ENCODE data around the gene GIPC2. TPM values are rescaled to one million over a fixed set of nuclear protein-coding genes. Genes with fewer than 3 reads are reported as not detected.
A peak's percentile ranks its signal among the peaks of the same experiment; 100 is the strongest.

The GIPC2 gene
- total RNA-seq, 1 donor from 2014 or later = 2.5 TPM

DNA sequence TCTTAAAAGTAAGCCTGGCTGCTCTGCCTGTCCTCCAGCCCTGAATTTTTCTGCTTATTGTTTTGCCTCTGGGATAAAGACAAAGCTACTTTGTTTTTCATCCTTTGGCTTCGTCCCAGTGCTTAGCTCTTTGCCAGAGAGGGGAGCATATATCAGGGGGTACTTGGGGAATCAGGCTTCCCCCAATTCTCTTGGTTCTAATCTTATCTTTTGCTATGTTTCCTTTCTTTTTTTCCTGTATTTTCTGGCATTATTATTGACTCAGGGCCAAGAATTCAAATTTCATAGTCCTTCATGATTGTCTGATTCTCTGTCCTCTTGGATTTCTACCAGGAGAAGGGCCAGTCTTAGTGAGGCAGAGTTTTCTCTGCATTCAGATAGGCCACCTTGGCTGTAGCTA lies 51.2 kb downstream of the GIPC2 start:
- TF ChIP-seq, protein P1, sequence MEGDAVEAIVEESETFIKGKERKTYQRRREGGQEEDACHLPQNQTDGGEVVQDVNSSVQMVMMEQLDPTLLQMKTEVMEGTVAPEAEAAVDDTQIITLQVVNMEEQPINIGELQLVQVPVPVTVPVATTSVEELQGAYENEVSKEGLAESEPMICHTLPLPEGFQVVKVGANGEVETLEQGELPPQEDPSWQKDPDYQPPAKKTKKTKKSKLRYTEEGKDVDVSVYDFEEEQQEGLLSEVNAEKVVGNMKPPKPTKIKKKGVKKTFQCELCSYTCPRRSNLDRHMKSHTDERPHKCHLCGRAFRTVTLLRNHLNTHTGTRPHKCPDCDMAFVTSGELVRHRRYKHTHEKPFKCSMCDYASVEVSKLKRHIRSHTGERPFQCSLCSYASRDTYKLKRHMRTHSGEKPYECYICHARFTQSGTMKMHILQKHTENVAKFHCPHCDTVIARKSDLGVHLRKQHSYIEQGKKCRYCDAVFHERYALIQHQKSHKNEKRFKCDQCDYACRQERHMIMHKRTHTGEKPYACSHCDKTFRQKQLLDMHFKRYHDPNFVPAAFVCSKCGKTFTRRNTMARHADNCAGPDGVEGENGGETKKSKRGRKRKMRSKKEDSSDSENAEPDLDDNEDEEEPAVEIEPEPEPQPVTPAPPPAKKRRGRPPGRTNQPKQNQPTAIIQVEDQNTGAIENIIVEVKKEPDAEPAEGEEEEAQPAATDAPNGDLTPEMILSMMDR (IDR thresholded peaks at IDR 0.05; ENCODE audit: borderline replicate concordance) = no peak
- Histone ChIP-seq H3K27me3 (ENCODE audit: low read depth) (no peaks in the 10 kb centered on the region), H3K9me3 (replicated peaks) (no peaks in the 10 kb centered on the region), H3K36me3 (no peaks in the 10 kb centered on the region), H3K4me1 (peaks cover 31% of the 10 kb centered on the region), H3K27ac (replicated peaks) (peak overlapping the region; percentile 6), H3K4me3 (no peak overlapping the region)
- intact Hi-C loops (cut with micrococcal nuclease) = no loop called here
- no peak for DNase-seq

DNA sequence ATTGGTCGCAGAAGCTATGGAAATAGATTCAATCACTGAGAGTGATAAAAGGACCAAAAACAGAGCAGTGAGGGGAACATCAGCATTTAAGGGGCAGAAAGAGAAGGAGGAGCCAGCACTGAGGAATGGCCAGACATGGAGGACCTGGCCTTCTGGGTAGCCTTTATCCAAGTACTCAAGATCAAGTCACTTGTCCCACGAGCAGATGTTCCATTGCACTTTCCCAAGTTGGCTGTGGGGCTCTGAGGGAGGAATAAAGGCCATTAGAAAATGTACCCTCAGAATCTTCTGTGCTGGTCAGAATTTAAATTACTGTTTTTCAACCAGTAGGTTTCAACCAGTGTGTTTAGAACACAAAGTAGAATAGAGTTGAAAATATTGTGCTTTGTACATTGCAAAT lies 55.3 kb downstream of the GIPC2 start:
- H3K27ac ChIP-seq (replicated peaks) = peak overlapping the region; percentile 73
- H3K9me3 ChIP-seq (replicated peaks) = no peaks in the 10 kb centered on the region
- DNase-seq = no peak
- intact Hi-C loops (cut with micrococcal nuclease) = loop anchor here (10.0 kb wide), 1 partner anchor 96 kb away; the partner anchor contains the start of gene DNAJB4
- no peak overlapping the region for H3K4me3 ChIP-seq
- no peaks in the 10 kb centered on the region for H3K36me3 ChIP-seq
- TF ChIP-seq, protein P1 (IDR thresholded peaks at IDR 0.05; ENCODE audit: borderline replicate concordance) = no peak
- no peaks in the 10 kb centered on the region for H3K27me3 ChIP-seq (ENCODE audit: low read depth)
- H3K4me1 ChIP-seq = peaks cover 51% of the 10 kb centered on the region

DNA sequence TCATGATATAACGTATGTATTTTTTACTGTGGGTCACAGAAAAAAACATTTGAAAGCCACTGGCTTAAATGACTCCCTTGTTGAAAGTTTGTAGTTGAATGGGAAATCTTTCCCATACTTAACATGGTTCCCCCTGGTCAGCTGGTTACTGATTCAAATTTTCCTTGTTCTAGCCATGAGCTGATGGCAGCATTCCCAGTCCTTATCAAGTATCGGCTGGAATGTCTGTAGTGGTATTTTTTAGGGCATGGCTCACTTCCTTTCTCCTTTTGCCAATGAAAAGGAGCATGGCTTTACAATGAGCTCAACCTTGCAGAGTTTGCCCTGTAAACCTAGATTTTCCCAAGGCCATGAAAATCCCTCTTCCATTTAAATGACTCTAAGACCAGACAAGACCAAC lies 55.7 kb downstream of the GIPC2 start:
- DNase-seq = no peak
- Histone ChIP-seq H3K4me1 (peaks cover 49% of the 10 kb centered on the region), H3K27me3 (ENCODE audit: low read depth) (no peaks in the 10 kb centered on the region), H3K4me3 (no peak overlapping the region), H3K36me3 (no peaks in the 10 kb centered on the region), H3K27ac (replicated peaks) (peak overlapping the region; percentile 73), H3K9me3 (replicated peaks) (no peaks in the 10 kb centered on the region)
- intact Hi-C loops (cut with micrococcal nuclease) = loop anchor here (10.0 kb wide), 1 partner anchor 97 kb away; the partner anchor contains the start of gene DNAJB4
- TF ChIP-seq, protein P1 (IDR thresholded peaks at IDR 0.05; ENCODE audit: borderline replicate concordance) = no peak

DNA sequence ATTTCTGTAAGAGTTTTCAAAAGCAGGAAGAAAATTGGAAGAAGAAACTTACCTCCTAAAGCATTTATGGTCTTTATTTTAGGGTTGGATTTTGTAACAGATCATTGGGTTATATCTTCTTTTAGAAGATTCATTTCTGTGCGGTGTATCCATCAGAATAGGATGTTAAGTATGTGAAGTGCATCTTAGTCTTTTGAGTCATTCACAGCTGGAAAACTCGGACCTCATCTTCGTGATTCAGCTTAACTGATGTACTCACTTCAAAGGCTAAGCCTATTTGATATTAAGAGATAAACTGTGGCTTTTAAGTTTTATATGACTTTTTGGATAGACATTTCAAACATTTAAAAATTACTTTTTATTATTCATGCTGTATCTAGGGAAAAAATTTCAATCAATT lies 56.3 kb downstream of the GIPC2 start:
- TF ChIP-seq, protein P1 (IDR thresholded peaks at IDR 0.05; ENCODE audit: borderline replicate concordance) = no peak
- intact Hi-C loops (cut with micrococcal nuclease) = loop anchor here (10.0 kb wide), 1 partner anchor 97 kb away; the partner anchor contains the start of gene DNAJB4
- peaks cover 44% of the 10 kb centered on the region for H3K4me1 ChIP-seq
- H3K36me3 ChIP-seq = no peaks in the 10 kb centered on the region
- no peak overlapping the region for H3K4me3 ChIP-seq
- no peaks in the 10 kb centered on the region for H3K27me3 ChIP-seq (ENCODE audit: low read depth)
- H3K27ac ChIP-seq (replicated peaks) = peak overlapping the region; percentile 73
- H3K9me3 ChIP-seq (replicated peaks) = no peaks in the 10 kb centered on the region
- DNase-seq = no peak

DNA sequence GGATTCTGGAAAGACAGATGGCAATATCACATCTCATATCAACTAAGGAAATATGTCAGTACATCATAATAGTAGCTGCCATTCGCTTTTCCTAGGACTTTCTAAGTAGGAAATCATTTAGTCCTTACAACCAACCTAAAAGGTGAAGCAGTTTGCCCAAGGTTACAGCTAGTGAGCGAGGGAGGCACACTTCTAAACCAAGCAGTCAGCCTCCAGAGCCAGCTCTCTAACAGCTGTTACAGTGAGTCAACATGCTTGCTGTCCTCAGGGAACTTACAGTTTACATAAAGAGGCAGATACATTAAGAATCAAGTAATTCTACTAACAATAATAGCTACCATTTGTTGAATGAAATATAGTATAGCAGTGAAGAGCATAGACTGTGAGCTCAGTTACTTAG lies 57.1 kb downstream of the GIPC2 start:
- TF ChIP-seq, protein P1 (IDR thresholded peaks at IDR 0.05; ENCODE audit: borderline replicate concordance) = no peak
- H3K36me3 ChIP-seq = no peaks in the 10 kb centered on the region
- no peak for DNase-seq
- H3K27me3 ChIP-seq (ENCODE audit: low read depth) = no peaks in the 10 kb centered on the region
- peaks cover 36% of the 10 kb centered on the region for H3K4me1 ChIP-seq
- intact Hi-C loops (cut with micrococcal nuclease) = loop anchor here (10.0 kb wide), 1 partner anchor 98 kb away; the partner anchor contains the start of gene DNAJB4
- no peak overlapping the region for H3K4me3 ChIP-seq
- H3K27ac ChIP-seq (replicated peaks) = peak overlapping the region; percentile 73
- no peaks in the 10 kb centered on the region for H3K9me3 ChIP-seq (replicated peaks)
